CD4-positive, alpha-beta T cell treated with Interleukin-6 for 4 hours (primary cell): Measurements from ENCODE around the gene AFP.
"Not testable (repeated sequence)": the region's sequence is repeated elsewhere in the genome, so short reads cannot be mapped to it uniquely, and the experiment has no call there.

ENCODE experiments used
- DNase-seq: peaks from one replicate; pipeline ENCODE4 v3.0.0-alpha.2; 2020; ENCODE audit warnings: mixed read lengths

Gene AFP

GRCh38 chr4:73435984-73436383 lies at the start of gene AFP:
AFP (plus strand) TSS chr4:73436221; CDS start chr4:73436263, 42 bp downstream.
- DNase-seq, result no peak

GRCh38 chr4:73387552-73387951 lies 48.5 kb upstream of the AFP start:
- no peak for DNase-seq

- DNase-seq, result no peak
Measured at GRCh38 chr4:73388887-73389286, 47.1 kb upstream of the AFP start.

GRCh38 chr4:73389663-73390062 lies 46.4 kb upstream of the AFP start:
- DNase-seq, result not testable (repeated sequence)

GRCh38 chr4:73391774-73392173 lies 44.2 kb upstream of the AFP start:
- DNase-seq, result no peak

GRCh38 chr4:73392936-73393335 lies 43.1 kb upstream of the AFP start:
- no peak for DNase-seq

GRCh38 chr4:73396304-73396703 lies 39.7 kb upstream of the AFP start:
- DNase-seq, result no peak

- no peak for DNase-seq
Measured at GRCh38 chr4:73396993-73397972, 38.7 kb upstream of the AFP start.

GRCh38 chr4:73401412-73401811 lies 34.6 kb upstream of the AFP start:
- DNase-seq, result no peak

- no peak for DNase-seq
Measured at GRCh38 chr4:73404042-73404441, 32.0 kb upstream of the AFP start, which contains the start of gene ALB. ALB (plus strand) TSS chr4:73404287; CDS start chr4:73404328, 41 bp downstream.

- no peak for DNase-seq
Measured at GRCh38 chr4:73404457-73404856, 31.6 kb upstream of the AFP start.

GRCh38 chr4:73405138-73405537 lies 30.9 kb upstream of the AFP start:
- no peak for DNase-seq

- no peak for DNase-seq
Measured at GRCh38 chr4:73406548-73406875, 29.5 kb upstream of the AFP start.

- no peak for DNase-seq
Measured at GRCh38 chr4:73407227-73407673, 28.8 kb upstream of the AFP start.

- DNase-seq, result no peak
Measured at GRCh38 chr4:73408181-73408867, 27.7 kb upstream of the AFP start.

GRCh38 chr4:73409012-73409862 lies 26.8 kb upstream of the AFP start:
- DNase-seq, result no peak

GRCh38 chr4:73409978-73410548 lies 26.0 kb upstream of the AFP start:
- no peak for DNase-seq

- DNase-seq, result no peak
Measured at GRCh38 chr4:73410916-73411730, 24.9 kb upstream of the AFP start.

- no peak for DNase-seq
Measured at GRCh38 chr4:73411731-73412414, 24.1 kb upstream of the AFP start.

GRCh38 chr4:73413294-73413755 lies 22.7 kb upstream of the AFP start:
- no peak for DNase-seq

GRCh38 chr4:73414936-73415271 lies 21.1 kb upstream of the AFP start:
- DNase-seq, result no peak
